Measurements from ENCODE around the gene SLC38A11.

DNA sequence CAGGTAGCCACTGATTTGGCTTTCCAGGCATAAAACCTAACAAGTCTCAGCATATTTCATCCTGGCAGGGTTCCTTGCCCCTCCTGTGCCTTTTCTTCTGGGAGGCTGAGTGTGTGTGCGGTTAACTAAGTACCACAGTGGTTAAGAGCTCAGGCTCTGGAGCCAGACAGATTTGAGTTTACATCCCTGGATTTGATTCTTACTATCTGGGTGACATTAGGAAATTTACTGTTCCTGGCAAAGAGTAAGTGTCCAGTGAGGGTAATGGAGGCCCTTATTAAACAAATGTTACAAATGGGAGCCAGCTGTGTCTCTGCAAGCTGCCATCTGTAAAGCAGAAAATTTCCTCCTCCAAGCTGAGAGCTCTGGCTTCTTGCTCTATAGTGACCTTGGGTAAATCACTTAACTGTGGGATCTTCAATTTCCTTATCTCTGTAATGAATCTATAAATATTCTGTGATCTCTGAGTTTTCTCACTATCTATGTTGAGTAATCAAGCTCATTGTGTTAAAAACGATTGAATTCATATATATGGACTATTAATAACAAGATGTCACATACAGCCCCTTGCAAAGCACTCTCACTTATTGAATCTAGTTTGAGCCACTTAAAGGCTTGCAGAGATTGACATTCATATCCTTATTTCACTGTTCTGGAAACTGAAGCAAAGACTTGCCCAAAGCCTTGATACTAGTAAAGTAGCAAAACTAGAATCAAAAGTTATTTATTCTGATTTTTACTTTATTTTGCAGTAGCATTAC is 107.2 kb downstream of the SLC38A11 start:
- TF ChIP-seq L3MBTL2 (conservative IDR thresholded peaks at IDR 0.05) (no peak), FOXM1 (IDR thresholded peaks at IDR 0.05; ENCODE audit: borderline replicate concordance) (no peak), ARNT (IDR thresholded peaks at IDR 0.05) (no peak), HDGF (IDR thresholded peaks at IDR 0.05; ENCODE audit: borderline replicate concordance) (no peak), TARDBP (IDR thresholded peaks at IDR 0.05) (no peak), FOXA1 (IDR thresholded peaks at IDR 0.05) (no peak), BHLHE40 (IDR thresholded peaks at IDR 0.05; ENCODE audit: borderline replicate concordance) (no peak), ZNF384 (IDR thresholded peaks at IDR 0.05) (no peak), CTBP1 (IDR thresholded peaks at IDR 0.05; ENCODE audit: borderline replicate concordance) (no peak), SP1 (IDR thresholded peaks at IDR 0.05) (no peak), FOXK2 (IDR thresholded peaks at IDR 0.05) (no peak)
- TF ChIP-seq, protein P1, sequence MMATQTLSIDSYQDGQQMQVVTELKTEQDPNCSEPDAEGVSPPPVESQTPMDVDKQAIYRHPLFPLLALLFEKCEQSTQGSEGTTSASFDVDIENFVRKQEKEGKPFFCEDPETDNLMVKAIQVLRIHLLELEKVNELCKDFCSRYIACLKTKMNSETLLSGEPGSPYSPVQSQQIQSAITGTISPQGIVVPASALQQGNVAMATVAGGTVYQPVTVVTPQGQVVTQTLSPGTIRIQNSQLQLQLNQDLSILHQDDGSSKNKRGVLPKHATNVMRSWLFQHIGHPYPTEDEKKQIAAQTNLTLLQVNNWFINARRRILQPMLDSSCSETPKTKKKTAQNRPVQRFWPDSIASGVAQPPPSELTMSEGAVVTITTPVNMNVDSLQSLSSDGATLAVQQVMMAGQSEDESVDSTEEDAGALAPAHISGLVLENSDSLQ (IDR thresholded peaks at IDR 0.05): no peak
